Hepatocyte (in vitro differentiated cells): ENCODE measurements around the gene LMF1.

Experiments used
- EZH2 ChIP-seq: fragments of 200-600 bp; sonication (generic); IDR thresholded peaks from 2 replicates; pipeline ENCODE4 v1.6.1; 2016; ENCODE audit warnings: antibody characterized with exemption, mild to moderate bottlenecking, borderline replicate concordance
- EZH2phosphoT487 ChIP-seq: fragments of 200-600 bp; sonication (generic); IDR thresholded peaks from one replicate; pipeline ENCODE4 v1.6.1; 2018; ENCODE audit warnings: antibody characterized with exemption, mild to moderate bottlenecking, low read depth, moderate library complexity; ENCODE audit not compliant: unreplicated experiment, severe bottlenecking
- TF ChIP-seq, protein P1 (sequence below): fragments of 200-600 bp; sonication (generic); IDR thresholded peaks from 2 replicates; pipeline ENCODE4 v1.5.1; 2016; ENCODE audit warnings: antibody characterized with exemption, mild to moderate bottlenecking; ENCODE audit not compliant: poor library complexity

DNA sequence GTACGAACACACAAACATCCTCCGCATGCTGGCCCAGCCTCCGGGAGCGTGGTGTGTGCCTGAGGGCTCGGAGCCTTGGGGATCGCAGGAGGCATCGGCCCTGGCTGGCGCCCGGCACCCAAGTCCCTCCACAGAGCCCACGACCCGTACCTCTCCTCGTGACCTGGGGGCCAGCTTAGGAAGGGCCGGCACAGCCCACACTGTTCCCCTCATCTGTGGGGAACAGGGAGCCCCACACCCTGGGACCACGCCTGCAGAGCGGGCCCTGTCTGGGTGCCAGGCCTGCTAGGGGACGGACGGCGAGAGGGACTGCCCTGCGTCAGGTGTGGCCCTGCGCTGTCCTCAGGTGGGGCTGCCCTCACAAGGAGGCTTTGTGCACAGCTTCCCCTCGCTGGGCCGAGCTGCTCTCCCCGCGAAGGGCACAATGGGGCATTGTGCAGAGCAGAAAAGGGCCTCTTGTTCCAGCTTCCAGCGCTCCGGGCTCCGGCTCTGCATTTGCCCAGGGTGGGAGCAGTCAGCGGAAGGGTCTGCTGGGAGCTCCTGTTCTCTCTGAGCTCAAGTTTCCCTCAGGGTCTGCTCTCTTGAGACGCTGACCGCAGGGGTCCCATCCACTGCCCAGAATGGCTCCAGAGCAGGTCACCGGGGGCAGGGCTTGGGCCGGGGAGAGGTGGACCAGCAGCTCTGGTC lies 1.7 kb upstream of the LMF1 start:
- TF ChIP-seq EZH2phosphoT487 (no peak), EZH2 (no peak)
- TF ChIP-seq, protein P1, sequence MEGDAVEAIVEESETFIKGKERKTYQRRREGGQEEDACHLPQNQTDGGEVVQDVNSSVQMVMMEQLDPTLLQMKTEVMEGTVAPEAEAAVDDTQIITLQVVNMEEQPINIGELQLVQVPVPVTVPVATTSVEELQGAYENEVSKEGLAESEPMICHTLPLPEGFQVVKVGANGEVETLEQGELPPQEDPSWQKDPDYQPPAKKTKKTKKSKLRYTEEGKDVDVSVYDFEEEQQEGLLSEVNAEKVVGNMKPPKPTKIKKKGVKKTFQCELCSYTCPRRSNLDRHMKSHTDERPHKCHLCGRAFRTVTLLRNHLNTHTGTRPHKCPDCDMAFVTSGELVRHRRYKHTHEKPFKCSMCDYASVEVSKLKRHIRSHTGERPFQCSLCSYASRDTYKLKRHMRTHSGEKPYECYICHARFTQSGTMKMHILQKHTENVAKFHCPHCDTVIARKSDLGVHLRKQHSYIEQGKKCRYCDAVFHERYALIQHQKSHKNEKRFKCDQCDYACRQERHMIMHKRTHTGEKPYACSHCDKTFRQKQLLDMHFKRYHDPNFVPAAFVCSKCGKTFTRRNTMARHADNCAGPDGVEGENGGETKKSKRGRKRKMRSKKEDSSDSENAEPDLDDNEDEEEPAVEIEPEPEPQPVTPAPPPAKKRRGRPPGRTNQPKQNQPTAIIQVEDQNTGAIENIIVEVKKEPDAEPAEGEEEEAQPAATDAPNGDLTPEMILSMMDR = no peak
